ENCODE data around the gene C11orf52.

DNA sequence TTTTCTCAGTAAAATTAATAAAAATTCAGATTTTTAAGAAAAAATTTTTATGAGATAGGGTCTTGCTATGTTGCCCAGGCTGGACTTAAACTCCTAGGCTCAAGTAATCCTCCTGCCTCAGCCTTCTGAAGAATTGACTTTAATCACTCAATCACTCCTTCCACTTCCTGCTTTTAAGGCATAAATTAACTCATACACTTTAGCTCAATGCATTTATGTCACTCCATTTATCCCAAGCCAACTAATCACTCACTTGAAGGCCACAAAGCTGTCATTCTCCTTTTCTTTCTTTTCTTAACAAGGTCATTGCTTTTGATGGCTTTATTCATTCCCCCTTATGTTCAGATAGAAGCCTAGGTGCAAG lies 48.2 kb upstream of the C11orf52 start:
- TF ChIP-seq CHD2 (IDR thresholded peaks at IDR 0.05; ENCODE audit: low read length), result no peak
- no peak for TF ChIP-seq POLR2AphosphoS5 (IDR thresholded peaks at IDR 0.05; ENCODE audit: low read depth, low read length)
- TF ChIP-seq, protein P1, sequence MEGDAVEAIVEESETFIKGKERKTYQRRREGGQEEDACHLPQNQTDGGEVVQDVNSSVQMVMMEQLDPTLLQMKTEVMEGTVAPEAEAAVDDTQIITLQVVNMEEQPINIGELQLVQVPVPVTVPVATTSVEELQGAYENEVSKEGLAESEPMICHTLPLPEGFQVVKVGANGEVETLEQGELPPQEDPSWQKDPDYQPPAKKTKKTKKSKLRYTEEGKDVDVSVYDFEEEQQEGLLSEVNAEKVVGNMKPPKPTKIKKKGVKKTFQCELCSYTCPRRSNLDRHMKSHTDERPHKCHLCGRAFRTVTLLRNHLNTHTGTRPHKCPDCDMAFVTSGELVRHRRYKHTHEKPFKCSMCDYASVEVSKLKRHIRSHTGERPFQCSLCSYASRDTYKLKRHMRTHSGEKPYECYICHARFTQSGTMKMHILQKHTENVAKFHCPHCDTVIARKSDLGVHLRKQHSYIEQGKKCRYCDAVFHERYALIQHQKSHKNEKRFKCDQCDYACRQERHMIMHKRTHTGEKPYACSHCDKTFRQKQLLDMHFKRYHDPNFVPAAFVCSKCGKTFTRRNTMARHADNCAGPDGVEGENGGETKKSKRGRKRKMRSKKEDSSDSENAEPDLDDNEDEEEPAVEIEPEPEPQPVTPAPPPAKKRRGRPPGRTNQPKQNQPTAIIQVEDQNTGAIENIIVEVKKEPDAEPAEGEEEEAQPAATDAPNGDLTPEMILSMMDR (IDR thresholded peaks at IDR 0.05; ENCODE audit: control extremely low read depth in 1 of 3, insufficient read depth in 1 of 3, low read depth in 1 of 3, low read length in 3 of 3), result no peak
- no peak for TF ChIP-seq EZH2 (IDR thresholded peaks at IDR 0.05; ENCODE audit: low read depth, low read length, severe bottlenecking)
- TF ChIP-seq, protein P2, sequence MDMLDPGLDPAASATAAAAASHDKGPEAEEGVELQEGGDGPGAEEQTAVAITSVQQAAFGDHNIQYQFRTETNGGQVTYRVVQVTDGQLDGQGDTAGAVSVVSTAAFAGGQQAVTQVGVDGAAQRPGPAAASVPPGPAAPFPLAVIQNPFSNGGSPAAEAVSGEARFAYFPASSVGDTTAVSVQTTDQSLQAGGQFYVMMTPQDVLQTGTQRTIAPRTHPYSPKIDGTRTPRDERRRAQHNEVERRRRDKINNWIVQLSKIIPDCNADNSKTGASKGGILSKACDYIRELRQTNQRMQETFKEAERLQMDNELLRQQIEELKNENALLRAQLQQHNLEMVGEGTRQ (IDR thresholded peaks at IDR 0.05; ENCODE audit: low read length), result no peak
- no peak for TF ChIP-seq YY1 (IDR thresholded peaks at IDR 0.05; ENCODE audit: low read depth, low read length)
